ENCODE results near the gene UBE2K.

- TF ChIP-seq, protein P1, sequence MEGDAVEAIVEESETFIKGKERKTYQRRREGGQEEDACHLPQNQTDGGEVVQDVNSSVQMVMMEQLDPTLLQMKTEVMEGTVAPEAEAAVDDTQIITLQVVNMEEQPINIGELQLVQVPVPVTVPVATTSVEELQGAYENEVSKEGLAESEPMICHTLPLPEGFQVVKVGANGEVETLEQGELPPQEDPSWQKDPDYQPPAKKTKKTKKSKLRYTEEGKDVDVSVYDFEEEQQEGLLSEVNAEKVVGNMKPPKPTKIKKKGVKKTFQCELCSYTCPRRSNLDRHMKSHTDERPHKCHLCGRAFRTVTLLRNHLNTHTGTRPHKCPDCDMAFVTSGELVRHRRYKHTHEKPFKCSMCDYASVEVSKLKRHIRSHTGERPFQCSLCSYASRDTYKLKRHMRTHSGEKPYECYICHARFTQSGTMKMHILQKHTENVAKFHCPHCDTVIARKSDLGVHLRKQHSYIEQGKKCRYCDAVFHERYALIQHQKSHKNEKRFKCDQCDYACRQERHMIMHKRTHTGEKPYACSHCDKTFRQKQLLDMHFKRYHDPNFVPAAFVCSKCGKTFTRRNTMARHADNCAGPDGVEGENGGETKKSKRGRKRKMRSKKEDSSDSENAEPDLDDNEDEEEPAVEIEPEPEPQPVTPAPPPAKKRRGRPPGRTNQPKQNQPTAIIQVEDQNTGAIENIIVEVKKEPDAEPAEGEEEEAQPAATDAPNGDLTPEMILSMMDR (IDR thresholded peaks at IDR 0.05): no peak
- TF ChIP-seq EP300 (IDR thresholded peaks at IDR 0.05): no peak
Observed at GRCh38 chr4:39770969-39771724, 73.2 kb downstream of the UBE2K start.
